GM18499 (cell line): ENCODE data around the gene AFF3.

Experiments used
- ATAC-seq: cut with Tn5 transposase; IDR thresholded peaks from one replicate; pipeline ENCODE4 v1.9.1; 2021; ENCODE audit warnings: moderate number of reproducible peaks; ENCODE audit not compliant: insufficient read depth, unreplicated experiment

Gene AFF3

DNA sequence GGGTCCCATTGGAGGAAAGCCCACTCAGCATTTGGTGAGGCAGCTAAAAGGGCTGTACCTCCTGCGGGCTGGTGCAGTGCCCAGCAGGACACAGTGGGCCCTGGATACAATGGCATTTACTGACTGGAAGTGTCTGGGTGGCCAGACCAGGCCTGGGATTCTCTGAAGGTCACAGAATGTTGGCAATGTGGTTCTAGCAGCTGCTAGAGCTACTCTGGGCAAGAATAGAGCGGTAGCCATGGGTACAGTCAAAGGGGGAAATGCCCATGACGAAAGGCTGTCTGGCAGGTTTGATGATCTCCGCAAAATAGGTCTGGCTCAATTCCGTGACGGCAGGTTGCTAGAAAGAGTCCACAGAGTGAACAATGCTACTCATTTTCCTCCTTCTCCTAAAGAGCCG is 241.8 kb downstream of the AFF3 start:
- ATAC-seq = no peak

- ATAC-seq = no peak
Measured at GRCh38 chr2:99899882-99900281, 242.5 kb downstream of the AFF3 start.

GRCh38 chr2:99899058-99899855 is 243.1 kb downstream of the AFF3 start:
- no peak for ATAC-seq

DNA sequence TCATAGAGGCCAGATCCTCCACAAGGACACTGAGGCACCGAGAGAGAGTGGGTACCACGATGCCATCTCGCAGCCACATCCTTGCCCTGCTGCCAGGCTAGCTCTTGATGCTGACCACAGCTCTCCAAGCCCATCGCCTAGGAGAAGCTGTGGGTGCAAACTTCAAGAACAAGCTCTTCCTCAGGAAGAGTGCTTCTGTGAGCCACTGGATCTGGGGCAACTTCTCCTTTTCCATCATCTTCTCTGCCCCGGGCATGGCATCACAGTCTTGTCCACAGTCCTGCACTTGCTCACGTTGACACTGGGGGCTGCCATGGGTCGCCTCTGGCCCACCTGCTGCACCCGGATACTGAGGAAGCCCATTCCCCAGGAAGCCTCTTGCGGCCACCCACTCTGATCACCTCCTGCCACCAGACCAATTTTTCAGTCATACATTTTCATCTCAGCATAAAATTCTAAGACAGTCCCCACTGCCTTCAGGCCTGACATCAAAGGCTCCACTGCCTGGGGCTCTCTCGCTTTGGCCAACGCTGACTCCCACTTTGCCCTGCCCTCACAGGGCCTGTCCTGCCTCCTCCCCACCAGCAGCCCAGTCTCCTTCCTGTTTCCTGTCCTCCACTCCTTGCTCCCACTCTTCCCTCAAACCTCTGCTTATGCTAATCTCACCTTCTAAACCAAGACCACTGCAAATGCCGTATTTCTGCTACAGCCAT is 243.9 kb downstream of the AFF3 start:
- no peak for ATAC-seq

DNA sequence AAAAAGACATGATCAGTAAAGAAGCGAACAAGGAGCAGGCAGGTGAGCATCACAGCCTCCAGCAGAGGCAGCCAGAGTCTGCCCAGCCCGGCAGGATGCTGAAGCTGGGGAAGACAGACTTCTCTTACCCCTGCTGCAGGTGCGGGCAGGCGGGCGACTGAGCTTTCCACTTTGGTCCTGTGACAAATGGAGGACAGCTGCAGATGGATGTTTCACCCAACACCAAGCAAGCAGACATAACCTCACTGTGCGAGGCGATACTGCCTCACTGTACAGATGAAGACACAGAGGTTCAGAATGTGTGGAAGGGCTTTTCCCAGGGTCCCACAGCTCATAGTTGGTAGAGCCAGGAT is 251.0 kb downstream of the AFF3 start:
- ATAC-seq = no peak

DNA sequence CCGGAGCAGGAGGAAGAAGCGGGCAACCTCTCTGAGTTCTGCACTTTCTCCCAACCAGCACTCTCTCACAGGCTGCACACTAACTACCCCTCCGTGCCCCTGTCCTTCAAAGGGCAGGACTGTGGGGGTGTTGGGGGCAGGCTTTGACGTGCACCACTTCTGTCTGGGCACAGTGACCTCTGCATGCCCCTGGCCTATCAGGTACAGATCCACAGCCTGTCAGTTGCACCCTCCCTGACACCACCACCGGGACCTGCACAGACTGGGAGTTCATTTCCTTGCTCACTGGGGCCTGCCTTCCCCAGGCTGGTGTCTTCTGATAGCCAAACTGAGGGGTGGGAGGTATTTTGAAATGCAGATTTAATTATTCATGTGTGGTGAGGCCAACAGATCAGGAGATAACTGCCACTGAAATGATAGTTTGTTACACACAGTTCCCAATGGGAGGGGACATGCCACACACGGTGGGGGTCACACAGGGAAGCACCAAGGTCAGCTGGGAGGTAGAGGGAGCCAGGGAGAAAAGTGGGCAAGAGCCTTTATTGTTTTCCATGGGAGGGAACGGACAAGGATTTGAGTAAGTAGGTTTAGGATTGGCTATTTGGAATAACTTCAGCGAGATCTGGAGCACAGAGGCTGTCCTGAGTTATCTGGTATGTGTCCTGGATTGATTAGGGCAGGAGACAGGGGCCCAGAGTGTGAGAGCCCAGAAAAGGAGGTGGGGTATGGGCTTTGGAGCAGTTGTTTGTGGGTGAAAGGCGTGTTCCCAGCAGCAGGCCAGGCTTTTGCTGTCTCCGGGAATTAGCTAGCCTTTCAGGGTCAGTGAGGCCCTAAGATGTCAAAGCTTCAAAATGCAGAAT is 251.6 kb downstream of the AFF3 start:
- no peak for ATAC-seq

GRCh38 chr2:99888617-99889016 is 253.8 kb downstream of the AFF3 start:
- ATAC-seq = no peak

- no peak for ATAC-seq
Measured at GRCh38 chr2:99886418-99886817, 256.0 kb downstream of the AFF3 start.

DNA sequence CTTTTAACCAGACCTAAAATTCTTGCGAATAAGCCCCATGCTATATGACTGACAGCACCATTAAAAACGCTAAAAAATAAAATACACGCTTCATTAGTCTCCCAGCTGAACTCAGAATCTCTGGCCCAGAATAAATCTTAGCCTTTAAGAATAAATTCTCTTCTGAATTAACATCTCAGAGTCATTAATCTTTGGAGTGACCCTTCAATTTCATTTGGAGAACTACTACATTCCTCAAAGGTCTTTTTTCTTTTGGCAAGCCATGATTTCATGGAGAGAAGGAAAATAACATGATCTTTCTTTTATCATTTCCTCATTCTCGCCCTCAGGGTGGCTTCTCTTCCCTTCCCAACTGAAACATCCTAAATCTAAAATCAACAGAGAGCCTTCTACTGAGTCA is 259.0 kb downstream of the AFF3 start:
- ATAC-seq = no peak

DNA sequence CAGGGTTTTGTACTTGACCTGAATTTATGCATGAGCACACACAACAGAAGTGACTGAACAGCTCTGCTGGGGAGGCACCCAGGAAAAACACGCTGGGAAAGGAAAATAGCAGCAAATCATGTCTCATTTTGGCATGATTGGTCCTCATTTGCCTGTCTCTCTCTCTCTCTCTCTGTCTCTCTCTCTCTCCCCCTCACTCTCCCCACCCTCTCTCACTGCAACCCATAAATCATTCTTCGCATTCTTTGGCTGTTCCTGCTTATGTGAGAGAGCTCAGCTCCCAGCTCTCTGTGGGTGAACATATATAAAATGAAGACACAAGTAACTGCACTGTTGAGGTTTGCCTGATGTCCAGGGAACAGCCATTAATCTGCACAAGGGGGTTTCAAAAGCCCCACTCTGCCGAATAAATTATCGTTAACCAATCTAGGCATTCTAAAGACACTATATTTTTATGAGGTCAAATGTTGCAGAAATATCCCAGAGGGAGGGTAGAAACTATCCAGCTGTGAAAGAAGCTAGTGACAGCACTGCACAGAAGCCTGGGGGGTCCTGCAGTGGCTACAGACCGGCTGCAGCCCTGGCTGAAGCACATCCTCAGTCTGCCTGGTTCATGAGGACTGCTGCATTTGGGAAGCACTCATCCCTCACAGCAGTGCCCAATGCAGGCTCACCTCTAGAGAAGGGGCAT is 260.3 kb downstream of the AFF3 start:
- no peak for ATAC-seq

DNA sequence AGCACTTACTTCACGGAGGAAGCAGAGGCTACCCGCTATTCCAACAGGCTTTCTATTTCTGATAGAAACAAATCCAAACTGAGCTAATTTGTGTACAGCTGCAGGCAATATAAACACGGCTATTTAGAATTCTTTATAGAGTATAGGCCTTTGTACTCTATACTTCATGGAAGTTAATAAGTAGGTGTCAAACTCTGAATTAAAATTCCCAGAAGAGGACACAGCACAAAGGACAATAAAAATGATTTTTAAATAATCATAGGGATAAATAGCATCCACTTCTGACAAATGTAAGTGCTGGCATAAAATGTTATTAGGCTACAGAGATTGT is 261.5 kb downstream of the AFF3 start:
- no peak for ATAC-seq

GRCh38 chr2:99880148-99880963 is 262.0 kb downstream of the AFF3 start:
- no peak for ATAC-seq

DNA sequence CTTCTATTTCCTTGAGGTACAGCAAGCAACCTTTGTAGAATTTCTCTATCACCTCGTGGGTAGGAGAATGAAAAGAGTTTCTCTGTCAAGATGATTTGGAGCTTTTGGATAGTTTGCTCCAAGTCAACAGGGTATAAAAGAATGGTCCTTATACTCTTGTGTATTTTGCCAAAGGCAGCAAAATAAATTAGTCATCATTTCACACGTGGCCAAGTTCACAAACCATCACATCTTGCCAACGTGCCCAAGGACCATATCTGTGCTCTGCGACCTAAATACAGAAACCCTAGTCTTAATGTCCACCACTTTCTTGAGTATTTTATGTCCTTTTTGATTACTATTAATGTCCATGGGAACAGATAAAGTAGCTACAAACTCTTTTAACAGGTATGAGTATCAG is 262.9 kb downstream of the AFF3 start:
- ATAC-seq = no peak

GRCh38 chr2:99878581-99879350 is 263.6 kb downstream of the AFF3 start:
- no peak for ATAC-seq

- no peak for ATAC-seq
Measured at GRCh38 chr2:99877963-99878362, 264.4 kb downstream of the AFF3 start.

- no peak for ATAC-seq
Measured at GRCh38 chr2:99876956-99877355, 265.4 kb downstream of the AFF3 start.

DNA sequence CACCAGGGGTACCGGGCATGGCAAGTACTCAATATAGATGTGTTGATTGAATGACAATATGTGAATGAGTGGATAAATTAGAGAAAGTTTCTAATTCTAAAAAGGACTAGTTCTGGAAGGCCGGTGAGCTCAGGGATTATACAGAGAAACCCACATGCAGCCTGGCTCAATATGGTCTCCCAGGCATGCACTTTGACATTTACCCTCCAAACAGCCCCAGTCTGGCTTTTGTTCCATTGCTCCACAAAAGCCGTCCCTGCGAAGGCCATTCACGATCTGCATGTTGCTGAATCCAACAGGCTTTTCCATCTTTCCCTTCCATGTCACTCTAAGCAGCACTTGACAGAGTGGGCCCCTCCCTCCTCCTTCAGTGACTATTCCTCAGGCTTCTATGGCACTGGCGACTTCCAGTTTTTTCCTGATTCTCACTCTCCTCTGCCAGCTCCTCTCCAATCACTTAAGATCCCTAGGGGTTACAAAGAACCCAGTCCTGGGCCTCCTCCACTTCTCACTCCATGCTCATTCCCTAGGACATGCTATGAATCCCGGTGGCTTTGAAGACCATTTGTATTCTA is 266.7 kb downstream of the AFF3 start:
- ATAC-seq = no peak

DNA sequence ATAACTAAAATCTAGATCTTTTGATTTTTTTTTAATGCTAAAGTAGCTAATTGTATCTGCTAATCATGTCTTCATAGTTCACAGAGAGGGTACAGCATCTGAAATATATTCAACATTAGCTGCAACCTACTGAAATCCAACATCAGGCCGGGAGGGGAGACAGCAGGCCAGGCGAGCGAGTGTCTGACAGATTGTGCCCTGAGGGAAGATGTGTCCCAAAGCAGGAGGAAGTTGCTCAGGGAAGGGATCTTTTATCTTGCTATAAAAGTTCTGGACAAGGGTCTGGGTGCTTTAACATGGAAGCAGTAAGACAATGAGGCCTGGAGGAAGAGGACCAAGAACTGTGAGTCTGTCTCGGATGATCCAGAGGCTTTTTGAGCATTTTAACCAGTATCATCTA is 274.1 kb downstream of the AFF3 start:
- no peak for ATAC-seq

GRCh38 chr2:99867770-99868169 is 274.6 kb downstream of the AFF3 start:
- ATAC-seq = no peak
